ENCODE measurements around the gene CNTN1. TPM values are rescaled to one million over a fixed set of nuclear protein-coding genes. Genes with fewer than 3 reads are reported as not detected.

Gene CNTN1
- total RNA-seq, 2 donors from 2014 or later, result 16.3 to 33.6 TPM

GRCh38 chr12:40903040-40903439 lies 210.8 kb downstream of the CNTN1 start:
- intact Hi-C loops (cut with DNase I), result no loop called here
- H3K36me3 ChIP-seq, result no peaks in the 10 kb centered on the region
- DNase-seq (ENCODE audit: low spot score), result no peak
- no peak overlapping the region for H3K27ac ChIP-seq
- no peaks in the 10 kb centered on the region for H3K9me3 ChIP-seq
- 16% methylated on average over 1 of the region's 1 CpG for WGBS
- no peak for TF ChIP-seq POLR2A (IDR thresholded peaks at IDR 0.05)
- no peak for TF ChIP-seq CTCF (IDR thresholded peaks at IDR 0.05)
- no peak for TF ChIP-seq POLR2AphosphoS5 (IDR thresholded peaks at IDR 0.05)
- no peaks in the 10 kb centered on the region for H3K27me3 ChIP-seq (replicated peaks; ENCODE audit: insufficient read depth)
- no peak overlapping the region for H3K4me3 ChIP-seq
- H3K4me1 ChIP-seq (replicated peaks), result no peaks in the 10 kb centered on the region

- WGBS, result 52% methylated on average over 4 of the region's 4 CpGs
- H3K4me1 ChIP-seq (replicated peaks), result no peaks in the 10 kb centered on the region
Observed at GRCh38 chr12:40907115-40907527, 214.9 kb downstream of the CNTN1 start.

GRCh38 chr12:40911676-40912075 lies 219.4 kb downstream of the CNTN1 start:
- H3K4me3 ChIP-seq, result no peak overlapping the region
- H3K9me3 ChIP-seq, result no peaks in the 10 kb centered on the region
- no peaks in the 10 kb centered on the region for H3K27me3 ChIP-seq (replicated peaks; ENCODE audit: insufficient read depth)
- intact Hi-C loops (cut with DNase I), result no loop called here
- DNase-seq (ENCODE audit: low spot score), result no peak
- WGBS, result 99% methylated on average over 3 of the region's 3 CpGs
- no peaks in the 10 kb centered on the region for H3K36me3 ChIP-seq
- TF ChIP-seq CTCF (IDR thresholded peaks at IDR 0.05) (no peak), POLR2AphosphoS5 (IDR thresholded peaks at IDR 0.05) (no peak), POLR2A (IDR thresholded peaks at IDR 0.05) (no peak)
- H3K4me1 ChIP-seq (replicated peaks), result no peaks in the 10 kb centered on the region
- no peak overlapping the region for H3K27ac ChIP-seq

More at GRCh38 chr12:40907115-40907527, 214.9 kb downstream of the CNTN1 start:
- intact Hi-C loops (cut with DNase I), result no loop called here
- H3K27me3 ChIP-seq (replicated peaks; ENCODE audit: insufficient read depth), result no peaks in the 10 kb centered on the region
- no peak overlapping the region for H3K4me3 ChIP-seq
- TF ChIP-seq CTCF (IDR thresholded peaks at IDR 0.05), result no peak
- H3K36me3 ChIP-seq, result no peaks in the 10 kb centered on the region
- no peaks in the 10 kb centered on the region for H3K9me3 ChIP-seq
- no peak overlapping the region for H3K27ac ChIP-seq
- DNase-seq (ENCODE audit: low spot score), result no peak

- no peak overlapping the region for H3K4me3 ChIP-seq
- H3K36me3 ChIP-seq, result no peaks in the 10 kb centered on the region
- no peaks in the 10 kb centered on the region for H3K4me1 ChIP-seq (replicated peaks)
- no peak for DNase-seq (ENCODE audit: low spot score)
- H3K27me3 ChIP-seq (replicated peaks; ENCODE audit: insufficient read depth), result no peaks in the 10 kb centered on the region
- intact Hi-C loops (cut with DNase I), result no loop called here
- 92% methylated on average over 2 of the region's 2 CpGs for WGBS
- no peak overlapping the region for H3K27ac ChIP-seq
- TF ChIP-seq CTCF (IDR thresholded peaks at IDR 0.05), result no peak
- TF ChIP-seq POLR2AphosphoS5 (IDR thresholded peaks at IDR 0.05), result no peak
- TF ChIP-seq POLR2A (IDR thresholded peaks at IDR 0.05), result no peak
- H3K9me3 ChIP-seq, result no peaks in the 10 kb centered on the region
Observed at GRCh38 chr12:40915172-40915571, 222.9 kb downstream of the CNTN1 start.

- Histone ChIP-seq H3K4me3 (no peak overlapping the region), H3K9me3 (no peaks in the 10 kb centered on the region), H3K4me1 (replicated peaks) (no peaks in the 10 kb centered on the region), H3K27ac (no peak overlapping the region), H3K27me3 (replicated peaks; ENCODE audit: insufficient read depth) (no peaks in the 10 kb centered on the region), H3K36me3 (no peaks in the 10 kb centered on the region)
- WGBS, result 66% methylated on average over 6 of the region's 6 CpGs
- no peak for DNase-seq (ENCODE audit: low spot score)
- intact Hi-C loops (cut with DNase I), result no loop called here
- TF ChIP-seq POLR2AphosphoS5 (IDR thresholded peaks at IDR 0.05) (no peak), POLR2A (IDR thresholded peaks at IDR 0.05) (no peak), CTCF (IDR thresholded peaks at IDR 0.05) (no peak)
Observed at GRCh38 chr12:40917561-40917960, 225.3 kb downstream of the CNTN1 start.

Measured in prostate gland (tissue), 2 donors.